Stimulated activated CD8-positive, alpha-beta memory T cell treated with anti-CD3 and anti-CD28 coated beads, Interleukin-15, amount 100 ng/mL, for 1 hour (primary cell): Measurements from ENCODE around the gene RTCB.
"Not testable (repeated sequence)": the region's sequence is repeated elsewhere in the genome, so short reads cannot be mapped to it uniquely, and the experiment has no call there.

Source experiments
- DNase-seq: peaks from one replicate; pipeline ENCODE4 v3.0.0-alpha.2; 2020; ENCODE audit warnings: low read depth

The RTCB gene

GRCh38 chr22:32389685-32390084, 22.4 kb downstream of the RTCB start:
- no peak for DNase-seq

GRCh38 chr22:32385681-32386080, 26.4 kb downstream of the RTCB start:
- DNase-seq: no peak

GRCh38 chr22:32380991-32381390, 31.1 kb downstream of the RTCB start:
- DNase-seq: no peak

DNA sequence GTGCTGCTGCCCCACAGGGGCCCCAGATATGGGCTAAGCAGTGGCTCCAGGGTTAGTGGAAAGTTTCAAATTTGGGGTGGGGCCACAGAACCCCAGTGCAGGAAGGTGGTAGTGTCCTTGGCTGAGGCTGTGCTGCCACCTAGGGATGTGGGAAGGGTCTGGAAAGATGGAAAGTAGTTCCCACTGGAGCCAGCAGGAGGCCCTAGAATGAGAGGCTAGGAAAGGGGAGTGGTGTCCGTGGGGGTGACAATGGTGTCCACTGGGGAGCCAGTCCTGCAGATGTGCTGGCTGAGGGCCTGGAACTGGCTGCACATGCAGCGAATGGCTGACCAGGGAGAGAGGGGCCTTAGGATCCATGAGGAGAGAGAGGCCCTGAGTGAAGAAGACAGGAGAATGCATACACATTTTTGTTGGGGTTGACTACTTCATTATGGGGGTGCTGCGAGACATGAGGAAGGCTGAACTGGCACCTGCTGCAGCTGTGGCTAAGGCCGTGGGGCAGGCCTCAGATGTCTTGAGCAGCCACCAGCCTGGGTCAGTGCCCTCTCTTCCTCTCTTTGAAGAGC, 33.3 kb downstream of the RTCB start:
- no peak for DNase-seq

- DNase-seq: no peak
Measured at GRCh38 chr22:32376681-32377080, 35.4 kb downstream of the RTCB start.

DNA sequence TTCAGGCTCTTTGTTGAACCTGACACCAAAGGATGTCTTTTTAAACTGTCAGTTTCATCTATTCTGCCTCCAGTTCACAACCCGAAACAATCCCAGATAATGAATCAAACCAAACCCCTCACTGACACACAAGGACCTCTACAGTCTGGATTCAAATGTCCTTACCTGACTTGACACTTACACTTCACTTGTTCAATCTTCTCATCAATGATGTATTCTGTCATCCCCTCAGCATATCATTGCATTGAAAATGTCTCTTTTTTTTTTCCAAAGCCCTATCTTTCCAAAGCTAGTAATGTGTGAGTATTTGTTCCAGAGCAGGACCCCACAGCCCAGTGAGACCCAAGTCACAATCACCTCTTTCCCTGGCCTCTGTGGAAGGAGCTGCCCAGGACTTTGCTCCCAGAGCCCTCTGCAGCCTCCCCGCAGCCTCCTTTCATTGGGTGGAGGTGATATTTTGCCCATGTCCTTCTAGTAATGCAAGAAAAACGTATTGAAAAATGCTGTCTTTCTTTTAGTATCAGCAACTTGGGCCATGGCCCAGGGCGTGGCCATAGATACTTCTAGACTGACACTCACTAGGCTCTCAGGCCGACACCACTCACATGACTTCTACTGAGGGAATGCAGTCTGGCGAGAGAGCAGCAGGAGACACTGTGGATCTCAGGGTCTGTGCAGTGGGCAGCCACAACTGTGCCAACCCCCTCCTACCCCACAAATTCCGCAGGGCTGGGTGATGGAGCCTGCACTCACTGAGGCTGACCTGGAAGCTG, 36.2 kb downstream of the RTCB start:
- DNase-seq: no peak

GRCh38 chr22:32364210-32364609, 47.8 kb downstream of the RTCB start:
- DNase-seq: no peak

DNA sequence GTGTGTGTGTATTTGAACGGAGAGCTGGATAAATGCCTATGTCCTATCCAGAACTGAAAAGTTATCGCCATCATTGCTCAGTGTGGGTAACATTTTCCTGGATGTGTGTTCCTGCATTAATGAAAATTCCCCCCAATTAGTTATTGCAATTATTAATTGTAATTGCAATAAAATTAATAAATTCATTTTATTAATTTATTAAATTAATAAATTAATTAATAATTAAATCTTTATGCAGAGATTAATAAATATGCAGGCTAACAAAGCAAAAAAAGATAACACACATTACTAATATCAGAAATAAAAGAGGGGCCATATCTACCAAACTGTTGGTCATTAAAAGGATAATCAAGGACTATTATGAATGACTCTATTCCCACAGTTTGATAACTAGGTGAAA, 50.8 kb downstream of the RTCB start:
- DNase-seq: no peak

- not testable (repeated sequence) for DNase-seq
Measured at GRCh38 chr22:32360096-32360495, 52.0 kb downstream of the RTCB start.

GRCh38 chr22:32357567-32357966, 54.5 kb downstream of the RTCB start, which contains the start of gene RFPL3:
TSS of gene RFPL3 (plus strand) at chr22:32357867. CDS start at chr22:32358072, 205 bp downstream.
- not testable (repeated sequence) for DNase-seq

- DNase-seq: no peak
Measured at GRCh38 chr22:32355760-32356159, 56.3 kb downstream of the RTCB start.

- DNase-seq: no peak
Measured at GRCh38 chr22:32354360-32355351, 57.4 kb downstream of the RTCB start.

DNA sequence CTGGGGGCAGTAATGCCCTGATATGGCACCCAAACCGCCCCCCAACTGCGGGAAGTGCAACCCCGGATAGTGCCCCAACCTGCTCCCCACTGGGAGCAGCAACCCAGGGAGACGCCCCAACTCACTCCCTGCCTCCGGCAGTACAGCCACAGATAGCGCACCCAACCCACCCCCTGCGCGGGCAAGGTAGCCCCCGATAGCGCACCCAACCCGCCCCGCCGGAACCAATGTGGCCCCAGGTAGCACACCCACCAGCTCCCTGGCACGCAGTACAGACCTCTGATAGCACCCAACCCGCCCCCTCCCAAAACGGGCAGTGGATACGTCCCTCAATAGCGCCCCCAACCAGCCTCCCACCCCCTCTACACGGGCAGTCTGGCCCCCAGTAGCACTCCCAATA, 58.2 kb downstream of the RTCB start:
- DNase-seq: no peak

GRCh38 chr22:32353292-32353691, 58.8 kb downstream of the RTCB start:
- DNase-seq: no peak

DNA sequence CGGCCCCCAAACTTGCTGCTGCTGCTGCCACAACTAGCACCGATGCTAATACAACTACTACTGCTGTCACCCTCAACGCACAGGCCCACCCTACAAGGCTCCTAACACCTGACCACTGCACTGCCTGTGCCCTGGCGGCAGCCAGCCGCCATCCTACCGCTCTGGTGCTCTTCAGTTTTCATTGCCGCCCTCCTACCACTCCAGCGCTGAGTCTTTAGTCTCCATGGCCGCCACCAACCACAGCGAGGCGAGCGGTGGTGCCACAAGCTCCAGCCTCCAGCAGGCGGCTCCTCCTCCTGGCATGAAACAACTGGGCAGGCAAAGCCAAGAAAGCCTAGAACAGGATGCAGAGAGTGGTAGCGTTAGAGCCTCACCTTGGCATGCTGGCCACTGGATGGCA, 59.4 kb downstream of the RTCB start:
- no peak for DNase-seq

- not testable (repeated sequence) for DNase-seq
Measured at GRCh38 chr22:32351875-32352274, 60.2 kb downstream of the RTCB start.

- no peak for DNase-seq
Measured at GRCh38 chr22:32348031-32348611, 63.9 kb downstream of the RTCB start.

GRCh38 chr22:32343941-32344340, 68.1 kb downstream of the RTCB start:
- DNase-seq: no peak

- no peak for DNase-seq
Measured at GRCh38 chr22:32342977-32343376, 69.1 kb downstream of the RTCB start.

GRCh38 chr22:32341122-32341740, 70.8 kb downstream of the RTCB start:
- no peak for DNase-seq

GRCh38 chr22:32340411-32340810, 71.6 kb downstream of the RTCB start:
- no peak for DNase-seq
